Chondrocyte (in vitro differentiated cells): ENCODE measurements around the gene RBFA. TPM values are rescaled to one million over a fixed set of nuclear protein-coding genes. Genes with fewer than 3 reads are reported as not detected.

Experiments used
- DNase-seq: peaks from one replicate; pipeline ENCODE4 v3.0.0; 2021; ENCODE audit warnings: mixed read lengths, low spot score
- H3K27ac Mint-ChIP-seq: one replicate; pipeline ENCODE4 v1.8.0; 2021; ENCODE audit warnings: mild to moderate bottlenecking, moderate library complexity, mixed read lengths; ENCODE audit not compliant: unreplicated experiment
- H3K27me3 Mint-ChIP-seq: 2 replicates; pipeline ENCODE4 v1.8.0; 2021; ENCODE audit warnings: low read depth, mixed read lengths
- H3K36me3 Mint-ChIP-seq: 2 replicates; pipeline ENCODE4 v1.8.0; 2021; ENCODE audit warnings: low read depth, mixed read lengths
- H3K4me1 Mint-ChIP-seq: 2 replicates; pipeline ENCODE4 v1.8.0; 2021; ENCODE audit warnings: low read depth, mild to moderate bottlenecking, mixed read lengths
- H3K4me3 Mint-ChIP-seq: one replicate; pipeline ENCODE4 v1.8.0; 2021; ENCODE audit warnings: mild to moderate bottlenecking, moderate library complexity, mixed read lengths; ENCODE audit not compliant: unreplicated experiment
- H3K9me3 Mint-ChIP-seq: 2 replicates; pipeline ENCODE4 v1.8.0; 2021; ENCODE audit warnings: low read depth, mixed read lengths
- total RNA-seq: library from RNA; stranded (reverse); gene quantifications from 3 replicates; pipeline ENCODE4 v1.2.1, GENCODE V29; 2021
- TF ChIP-seq, protein P1 (sequence below): fragments of 200-600 bp; sonication (generic); IDR thresholded peaks from 2 replicates; pipeline ENCODE4 v1.5.0; 2021; ENCODE audit warnings: antibody characterized with exemption, mild to moderate bottlenecking, moderate library complexity

The RBFA gene
- total RNA-seq, 1 donor from 2014 or later = 26.8 TPM

GRCh38 chr18:80046431-80046830 lies 12.2 kb downstream of the RBFA start:
- TF ChIP-seq, protein P1, sequence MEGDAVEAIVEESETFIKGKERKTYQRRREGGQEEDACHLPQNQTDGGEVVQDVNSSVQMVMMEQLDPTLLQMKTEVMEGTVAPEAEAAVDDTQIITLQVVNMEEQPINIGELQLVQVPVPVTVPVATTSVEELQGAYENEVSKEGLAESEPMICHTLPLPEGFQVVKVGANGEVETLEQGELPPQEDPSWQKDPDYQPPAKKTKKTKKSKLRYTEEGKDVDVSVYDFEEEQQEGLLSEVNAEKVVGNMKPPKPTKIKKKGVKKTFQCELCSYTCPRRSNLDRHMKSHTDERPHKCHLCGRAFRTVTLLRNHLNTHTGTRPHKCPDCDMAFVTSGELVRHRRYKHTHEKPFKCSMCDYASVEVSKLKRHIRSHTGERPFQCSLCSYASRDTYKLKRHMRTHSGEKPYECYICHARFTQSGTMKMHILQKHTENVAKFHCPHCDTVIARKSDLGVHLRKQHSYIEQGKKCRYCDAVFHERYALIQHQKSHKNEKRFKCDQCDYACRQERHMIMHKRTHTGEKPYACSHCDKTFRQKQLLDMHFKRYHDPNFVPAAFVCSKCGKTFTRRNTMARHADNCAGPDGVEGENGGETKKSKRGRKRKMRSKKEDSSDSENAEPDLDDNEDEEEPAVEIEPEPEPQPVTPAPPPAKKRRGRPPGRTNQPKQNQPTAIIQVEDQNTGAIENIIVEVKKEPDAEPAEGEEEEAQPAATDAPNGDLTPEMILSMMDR = no peak
- no peaks in the 10 kb centered on the region for H3K4me1 Mint-ChIP-seq
- no peak for DNase-seq
- no peak overlapping the region for H3K4me3 Mint-ChIP-seq
- peaks cover 31% of the 10 kb centered on the region for H3K36me3 Mint-ChIP-seq
- no peak overlapping the region for H3K27ac Mint-ChIP-seq
- no peaks in the 10 kb centered on the region for H3K27me3 Mint-ChIP-seq
- H3K9me3 Mint-ChIP-seq = peaks cover 8% of the 10 kb centered on the region

DNA sequence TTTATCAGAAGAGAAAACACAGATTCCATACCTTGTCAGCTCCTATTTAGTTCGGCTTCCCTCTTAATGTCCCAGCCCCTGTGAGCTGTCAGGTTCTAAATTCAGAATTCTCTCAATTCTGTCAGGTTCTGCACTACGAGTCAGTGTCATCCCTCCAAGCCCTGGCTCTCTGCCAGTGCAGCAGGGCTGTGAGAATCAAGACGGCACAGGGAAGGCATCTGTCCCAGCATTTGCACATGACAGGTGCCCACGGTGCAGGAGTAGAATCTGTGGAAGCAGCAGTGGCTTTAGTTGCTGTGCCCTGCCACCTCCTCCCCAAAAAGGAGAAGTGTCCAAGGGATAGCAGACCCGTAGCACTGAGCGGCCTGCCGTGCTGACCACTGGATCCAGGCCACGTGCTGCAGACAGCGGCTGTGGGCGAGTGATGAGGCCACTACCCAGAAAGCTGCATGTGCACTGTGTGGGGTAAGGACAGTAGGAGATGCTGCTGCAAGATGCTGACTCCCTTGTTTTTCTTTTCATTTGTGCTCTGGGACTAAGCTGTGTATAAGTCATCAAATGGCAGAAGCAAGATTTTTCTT lies 12.8 kb downstream of the RBFA start:
- Mint-ChIP-seq H3K27ac (no peak overlapping the region), H3K4me3 (no peak overlapping the region), H3K4me1 (no peaks in the 10 kb centered on the region), H3K9me3 (peaks cover 14% of the 10 kb centered on the region), H3K27me3 (no peaks in the 10 kb centered on the region), H3K36me3 (peaks cover 36% of the 10 kb centered on the region)
- DNase-seq = no peak
- TF ChIP-seq, protein P1 = no peak

GRCh38 chr18:80050797-80051196 lies 16.6 kb downstream of the RBFA start:
- H3K4me1 Mint-ChIP-seq = no peaks in the 10 kb centered on the region
- H3K4me3 Mint-ChIP-seq = no peak overlapping the region
- H3K9me3 Mint-ChIP-seq = peaks cover 43% of the 10 kb centered on the region
- peaks cover 34% of the 10 kb centered on the region for H3K36me3 Mint-ChIP-seq
- TF ChIP-seq, protein P1 = no peak
- no peak overlapping the region for H3K27ac Mint-ChIP-seq
- H3K27me3 Mint-ChIP-seq = no peaks in the 10 kb centered on the region
- no peak for DNase-seq

DNA sequence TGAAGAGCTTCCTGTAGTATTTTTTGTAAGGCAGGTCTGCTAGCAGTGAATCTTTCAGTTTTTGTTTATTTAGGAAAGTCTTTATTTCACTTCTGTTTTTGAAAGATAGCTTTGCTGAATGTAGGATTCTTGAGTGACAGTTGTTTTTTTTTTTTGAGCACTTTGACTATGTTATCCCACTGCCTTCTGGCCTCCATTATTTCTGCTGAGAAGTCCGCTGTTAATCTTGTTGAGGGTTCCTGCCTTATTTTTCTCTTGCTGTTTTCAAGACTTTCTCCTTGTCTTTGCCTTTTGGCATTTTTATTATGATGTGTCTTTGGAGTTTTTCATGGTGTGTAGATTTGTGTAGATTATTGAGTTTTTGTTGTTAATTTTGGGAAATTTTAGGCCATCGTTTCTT lies 21.9 kb downstream of the RBFA start:
- Mint-ChIP-seq H3K9me3 (peaks cover 56% of the 10 kb centered on the region), H3K27me3 (no peaks in the 10 kb centered on the region), H3K36me3 (peaks cover 27% of the 10 kb centered on the region), H3K4me3 (no peak overlapping the region), H3K4me1 (peaks cover 3% of the 10 kb centered on the region), H3K27ac (no peak overlapping the region)
- TF ChIP-seq, protein P1 = no peak
- DNase-seq = no peak

DNA sequence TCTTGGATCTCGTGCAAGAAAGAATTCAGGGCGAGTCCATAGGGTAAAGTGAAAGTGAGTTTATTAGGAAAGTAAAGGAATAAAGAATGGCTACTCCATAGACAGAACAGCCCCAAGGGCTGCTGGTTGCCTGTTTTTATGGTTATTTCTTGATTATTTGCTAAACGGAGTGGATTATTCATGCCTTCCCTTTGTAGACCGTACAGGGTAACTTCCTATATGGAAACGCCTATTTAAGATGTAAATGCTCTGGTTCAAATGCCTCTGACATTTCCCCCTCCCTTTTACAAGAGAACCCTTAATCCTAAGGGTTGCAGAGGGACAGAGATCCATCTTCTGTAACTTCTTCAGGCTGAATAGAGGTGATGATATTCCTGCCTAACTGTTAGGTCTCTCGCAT lies 25.7 kb downstream of the RBFA start:
- Mint-ChIP-seq H3K27ac (no peak overlapping the region), H3K36me3 (peaks cover 9% of the 10 kb centered on the region), H3K4me3 (no peak overlapping the region), H3K9me3 (peaks cover 24% of the 10 kb centered on the region), H3K27me3 (no peaks in the 10 kb centered on the region), H3K4me1 (peaks cover 3% of the 10 kb centered on the region)
- DNase-seq = no peak
- TF ChIP-seq, protein P1 = no peak
